NCI-H82 (cell line): ENCODE data around the gene ELK3.

Source experiments
- DNase-seq: peaks from one replicate; lab custom pipeline; 2025; lab: John Stamatoyannopoulos, UW

Gene ELK3

GRCh38 chr12:96258104-96258961 lies 64.2 kb downstream of the ELK3 start:
- peak; percentile 57 for DNase-seq

- no peak for DNase-seq
Observed at GRCh38 chr12:96260231-96260630, 66.1 kb downstream of the ELK3 start.

GRCh38 chr12:96260644-96261043 lies 66.5 kb downstream of the ELK3 start:
- no peak for DNase-seq

GRCh38 chr12:96261557-96261956 lies 67.4 kb downstream of the ELK3 start:
- DNase-seq = no peak

GRCh38 chr12:96263449-96263902 lies 69.3 kb downstream of the ELK3 start:
- no peak for DNase-seq

- no peak for DNase-seq
Observed at GRCh38 chr12:96265400-96265799, 71.2 kb downstream of the ELK3 start.

GRCh38 chr12:96265836-96266235 lies 71.7 kb downstream of the ELK3 start:
- no peak for DNase-seq

GRCh38 chr12:96266238-96266637 lies 72.1 kb downstream of the ELK3 start:
- no peak for DNase-seq

GRCh38 chr12:96271469-96272199 lies 77.5 kb downstream of the ELK3 start:
- no peak for DNase-seq

GRCh38 chr12:96274331-96274730 lies 80.2 kb downstream of the ELK3 start:
- no peak for DNase-seq

- no peak for DNase-seq
Observed at GRCh38 chr12:96285158-96285557, 91.0 kb downstream of the ELK3 start.

GRCh38 chr12:96289067-96289466 lies 94.9 kb downstream of the ELK3 start:
- no peak for DNase-seq

- no peak for DNase-seq
Observed at GRCh38 chr12:96293093-96293492, 98.9 kb downstream of the ELK3 start.

- no peak for DNase-seq
Observed at GRCh38 chr12:96294831-96295230, 100.7 kb downstream of the ELK3 start.

GRCh38 chr12:96295532-96296160 lies 101.5 kb downstream of the ELK3 start:
- DNase-seq = no peak

- no peak for DNase-seq
Observed at GRCh38 chr12:96297504-96297903, 103.3 kb downstream of the ELK3 start.

- DNase-seq = no peak
Observed at GRCh38 chr12:96300064-96300463, 105.9 kb downstream of the ELK3 start.

GRCh38 chr12:96301732-96302131 lies 107.6 kb downstream of the ELK3 start:
- DNase-seq = no peak

- no peak for DNase-seq
Observed at GRCh38 chr12:96302687-96303310, 108.6 kb downstream of the ELK3 start.

GRCh38 chr12:96303653-96304052 lies 109.5 kb downstream of the ELK3 start:
- DNase-seq = peak; percentile 4

- no peak for DNase-seq
Observed at GRCh38 chr12:96305665-96306064, 111.5 kb downstream of the ELK3 start.

GRCh38 chr12:96308881-96309280 lies 114.7 kb downstream of the ELK3 start:
- DNase-seq = no peak
